Panc1 (cell line): Measurements from ENCODE around the gene HIPK2. TPM values are rescaled to one million over a fixed set of nuclear protein-coding genes. Genes with fewer than 3 reads are reported as not detected.

Experiments
- ATAC-seq: fragments of 200-7000 bp; cut with Tn5 transposase; 2 replicates; pipeline ENCODE4 v1.9.1; 2020; ENCODE audit warnings: mild to moderate bottlenecking, moderate library complexity
- BruUV-seq: library from RNA; stranded (reverse); fragments of 400-500 nt; replicated peaks from 2 replicates; lab custom pipeline; 2021; lab: Mats Ljungman, UMichigan
- CTCF ChIA-PET: fragments of 300-600 bp; sonication (Branson Sonifier 250); formaldehyde crosslinking; loops from one replicate; lab custom pipeline; 2022; ENCODE audit warnings: antibody characterized with exemption; lab: Charles Lee
- POLR2A ChIA-PET: fragments of 300-600 bp; sonication (Branson Sonifier 250); formaldehyde crosslinking; loops from one replicate; lab custom pipeline; 2022; ENCODE audit warnings: antibody characterized with exemption; lab: Charles Lee
- DNase-seq: peaks from one replicate; pipeline ENCODE4 v3.0.0-alpha.2; 2010; ENCODE audit warnings: low read depth, low spot score
- H3K27ac ChIP-seq: 2 replicates; pipeline ENCODE4 v1.5.1; 2011; ENCODE audit warnings: mild to moderate bottlenecking, low read length, inconsistent platforms
- H3K27me3 ChIP-seq: fragments of 200-500 bp; sonication (Bioruptor generic); 2 replicates; pipeline ENCODE4 v1.6.0; 2014; ENCODE audit warnings: low read length, inconsistent platforms; ENCODE audit not compliant: control insufficient read depth, insufficient read depth
- H3K36me3 ChIP-seq: fragments of 200-500 bp; sonication (Bioruptor generic); 2 replicates; pipeline ENCODE4 v1.5.1; 2014; ENCODE audit warnings: inconsistent platforms, mild to moderate bottlenecking, low read length, moderate library complexity; ENCODE audit not compliant: control insufficient read depth, insufficient read depth
- H3K4me1 ChIP-seq: 2 replicates; pipeline ENCODE4 v1.5.1; 2011; ENCODE audit warnings: inconsistent platforms, mild to moderate bottlenecking, low read length, moderate library complexity; ENCODE audit not compliant: control insufficient read depth, insufficient read depth
- H3K4me3 ChIP-seq, 2 experiments: 2 replicates each; pipeline ENCODE4 v1.5.1; 2011 to 2012; ENCODE audit warnings: low read depth in 2 of 2, low read length in 2 of 2, mild to moderate bottlenecking in 2 of 2, inconsistent platforms in 1 of 2, moderate library complexity in 1 of 2
- H3K9me3 ChIP-seq: fragments of 200-500 bp; sonication (Bioruptor generic); 2 replicates; pipeline ENCODE4 v1.5.1; 2014; ENCODE audit warnings: low read depth, mild to moderate bottlenecking, inconsistent platforms, low read length, moderate library complexity; ENCODE audit not compliant: control insufficient read depth, insufficient read depth
- POLR2AphosphoS5 ChIP-seq: IDR thresholded peaks from 2 replicates; pipeline ENCODE4 v1.6.1; 2012; ENCODE audit warnings: mild to moderate bottlenecking, low read depth, low read length, moderate library complexity
- SIN3A ChIP-seq: IDR thresholded peaks from 2 replicates; pipeline ENCODE4 v1.6.1; 2012; ENCODE audit warnings: low read depth, mild to moderate bottlenecking, low read length, moderate library complexity, borderline replicate concordance; ENCODE audit not compliant: insufficient read depth
- TCF7L2 ChIP-seq: IDR thresholded peaks from 2 replicates; pipeline ENCODE4 v1.6.1; 2011; ENCODE audit warnings: mild to moderate bottlenecking, low read depth, low read length, inconsistent platforms
- in situ Hi-C: cut with HindIII; loops from 2 replicates; pipeline ENCODE4 v1.10.0; 2016; ENCODE audit warnings: low sequenced_read_pairs, low pct_unique_long_range_greater_than_20kb
- intact Hi-C: fragments of 100-400 bp; cut with micrococcal nuclease; formaldehyde crosslinking; loops from one replicate; pipeline ENCODE4 v1.10.0; 2022; ENCODE audit not compliant: unreplicated experiment
- total RNA-seq: library from RNA; stranded (reverse); gene quantifications from one replicate; pipeline ENCODE4 v1.2.1, GENCODE V29; 2021; ENCODE audit not compliant: unreplicated experiment
- TF ChIP-seq, protein P1 (sequence below), 2 experiments: IDR thresholded peaks; 2 replicates each; pipeline ENCODE4 v1.6.1; 2011 to 2012; ENCODE audit warnings: low read depth in 2 of 2, control low read depth in 1 of 2, low read length in 1 of 2, mild to moderate bottlenecking in 1 of 2, moderate library complexity in 1 of 2; ENCODE audit not compliant: insufficient read depth in 1 of 2
- TF ChIP-seq, protein P2 (sequence below): fragments of 450-650 bp; IDR thresholded peaks from 2 replicates; pipeline ENCODE4 v1.5.1; 2017; ENCODE audit warnings: mild to moderate bottlenecking

Gene HIPK2
- total RNA-seq, 1 experiment from 2014 or later: 34.1 TPM

DNA sequence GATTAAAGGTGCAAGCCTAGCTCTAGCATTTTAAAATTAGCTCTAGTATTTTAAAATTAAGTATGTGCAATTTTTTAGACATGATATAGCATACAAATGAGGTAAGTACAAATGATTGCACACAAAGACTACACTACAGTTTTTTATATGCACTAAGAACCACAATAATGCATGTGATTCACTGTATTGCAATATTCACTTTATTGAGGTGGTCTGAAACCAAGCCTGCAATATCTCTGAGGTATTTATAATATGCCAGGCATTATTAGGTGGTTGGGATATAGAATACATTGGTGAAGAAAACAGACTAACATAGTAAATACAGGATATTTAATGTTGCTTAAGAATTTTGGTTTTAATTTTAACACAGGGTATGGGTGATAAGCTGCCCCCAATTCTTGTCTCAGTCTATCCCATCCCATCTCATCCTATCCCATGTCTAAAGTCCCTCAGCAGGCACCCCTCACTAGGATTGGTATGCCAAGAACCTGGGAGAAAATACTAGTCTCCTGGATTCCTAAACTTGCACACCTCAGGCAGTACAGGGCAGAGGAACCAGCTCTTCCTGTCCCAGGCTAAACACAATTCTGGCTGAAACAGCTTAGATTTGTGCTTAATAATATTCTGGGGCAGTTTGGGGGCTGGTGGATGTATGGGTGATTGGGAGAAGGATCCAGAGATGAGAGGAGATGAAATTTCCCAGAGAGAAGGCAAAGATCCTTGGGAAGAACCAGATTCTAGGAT is 90.4 kb downstream of the HIPK2 start:
- DNase-seq (no peak), ATAC-seq (no peak)
- Histone ChIP-seq H3K4me3 (no peak overlapping the region), H3K27me3 (no peaks in the 10 kb centered on the region), H3K27ac (no peak overlapping the region), H3K4me1 (peaks cover 15% of the 10 kb centered on the region), H3K36me3 (no peaks in the 10 kb centered on the region), H3K9me3 (peaks cover 5% of the 10 kb centered on the region; the same call in 1 of the 2 replicates)
- in situ Hi-C loops: no loop called here
- no TSS peak for BruUV-seq
- ChIA-PET CTCF (no interaction called here), POLR2A (no interaction called here)
- TF ChIP-seq, protein P1, sequence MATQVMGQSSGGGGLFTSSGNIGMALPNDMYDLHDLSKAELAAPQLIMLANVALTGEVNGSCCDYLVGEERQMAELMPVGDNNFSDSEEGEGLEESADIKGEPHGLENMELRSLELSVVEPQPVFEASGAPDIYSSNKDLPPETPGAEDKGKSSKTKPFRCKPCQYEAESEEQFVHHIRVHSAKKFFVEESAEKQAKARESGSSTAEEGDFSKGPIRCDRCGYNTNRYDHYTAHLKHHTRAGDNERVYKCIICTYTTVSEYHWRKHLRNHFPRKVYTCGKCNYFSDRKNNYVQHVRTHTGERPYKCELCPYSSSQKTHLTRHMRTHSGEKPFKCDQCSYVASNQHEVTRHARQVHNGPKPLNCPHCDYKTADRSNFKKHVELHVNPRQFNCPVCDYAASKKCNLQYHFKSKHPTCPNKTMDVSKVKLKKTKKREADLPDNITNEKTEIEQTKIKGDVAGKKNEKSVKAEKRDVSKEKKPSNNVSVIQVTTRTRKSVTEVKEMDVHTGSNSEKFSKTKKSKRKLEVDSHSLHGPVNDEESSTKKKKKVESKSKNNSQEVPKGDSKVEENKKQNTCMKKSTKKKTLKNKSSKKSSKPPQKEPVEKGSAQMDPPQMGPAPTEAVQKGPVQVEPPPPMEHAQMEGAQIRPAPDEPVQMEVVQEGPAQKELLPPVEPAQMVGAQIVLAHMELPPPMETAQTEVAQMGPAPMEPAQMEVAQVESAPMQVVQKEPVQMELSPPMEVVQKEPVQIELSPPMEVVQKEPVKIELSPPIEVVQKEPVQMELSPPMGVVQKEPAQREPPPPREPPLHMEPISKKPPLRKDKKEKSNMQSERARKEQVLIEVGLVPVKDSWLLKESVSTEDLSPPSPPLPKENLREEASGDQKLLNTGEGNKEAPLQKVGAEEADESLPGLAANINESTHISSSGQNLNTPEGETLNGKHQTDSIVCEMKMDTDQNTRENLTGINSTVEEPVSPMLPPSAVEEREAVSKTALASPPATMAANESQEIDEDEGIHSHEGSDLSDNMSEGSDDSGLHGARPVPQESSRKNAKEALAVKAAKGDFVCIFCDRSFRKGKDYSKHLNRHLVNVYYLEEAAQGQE (IDR thresholded peaks at IDR 0.05; ENCODE audit: insufficient read depth in 1 of 2, low read depth in 2 of 2, low read length in 1 of 2): no peak
- intact Hi-C loops: no loop called here

DNA sequence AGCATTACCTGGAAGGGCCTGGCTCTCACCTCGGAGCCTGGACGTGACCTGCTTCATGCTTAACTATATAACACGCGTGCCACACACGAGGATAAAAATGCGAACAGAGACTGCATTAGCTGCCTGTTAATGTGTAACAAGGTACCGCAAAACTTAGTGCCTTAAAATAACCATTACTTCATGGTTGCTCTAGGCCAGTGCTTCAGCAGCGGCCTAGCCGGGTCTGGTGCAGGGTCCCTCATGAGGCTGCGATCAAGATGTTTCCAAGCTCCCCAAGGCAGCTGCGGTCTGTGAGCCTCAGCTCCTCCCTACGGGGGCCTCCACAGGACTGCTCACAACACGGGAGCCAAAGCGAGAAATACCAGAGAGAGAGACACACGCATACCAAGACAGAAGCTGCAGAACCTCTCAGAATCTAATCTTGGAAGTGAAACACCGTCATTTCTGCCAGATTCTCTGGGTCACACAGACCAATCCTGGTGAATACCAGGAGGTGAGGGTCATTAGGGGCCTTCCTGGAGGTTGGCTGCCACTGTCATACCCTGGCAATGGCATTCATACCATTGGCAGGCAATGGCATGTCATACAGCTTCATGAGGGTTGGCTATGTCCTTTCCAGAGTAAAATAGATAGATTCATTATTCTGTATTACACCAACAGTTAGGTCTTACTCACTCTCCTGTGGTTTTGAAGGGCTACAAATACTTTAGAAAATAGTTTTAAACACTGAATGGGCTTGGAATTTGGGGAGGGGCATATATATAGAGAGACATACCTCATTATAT is 94.5 kb downstream of the HIPK2 start:
- peaks cover 38% of the 10 kb centered on the region for H3K4me1 ChIP-seq
- no peak for TF ChIP-seq TCF7L2
- TF ChIP-seq, protein P1 (IDR thresholded peaks at IDR 0.05; ENCODE audit: insufficient read depth in 1 of 2, low read depth in 2 of 2, low read length in 1 of 2): no peak
- TF ChIP-seq, protein P2, sequence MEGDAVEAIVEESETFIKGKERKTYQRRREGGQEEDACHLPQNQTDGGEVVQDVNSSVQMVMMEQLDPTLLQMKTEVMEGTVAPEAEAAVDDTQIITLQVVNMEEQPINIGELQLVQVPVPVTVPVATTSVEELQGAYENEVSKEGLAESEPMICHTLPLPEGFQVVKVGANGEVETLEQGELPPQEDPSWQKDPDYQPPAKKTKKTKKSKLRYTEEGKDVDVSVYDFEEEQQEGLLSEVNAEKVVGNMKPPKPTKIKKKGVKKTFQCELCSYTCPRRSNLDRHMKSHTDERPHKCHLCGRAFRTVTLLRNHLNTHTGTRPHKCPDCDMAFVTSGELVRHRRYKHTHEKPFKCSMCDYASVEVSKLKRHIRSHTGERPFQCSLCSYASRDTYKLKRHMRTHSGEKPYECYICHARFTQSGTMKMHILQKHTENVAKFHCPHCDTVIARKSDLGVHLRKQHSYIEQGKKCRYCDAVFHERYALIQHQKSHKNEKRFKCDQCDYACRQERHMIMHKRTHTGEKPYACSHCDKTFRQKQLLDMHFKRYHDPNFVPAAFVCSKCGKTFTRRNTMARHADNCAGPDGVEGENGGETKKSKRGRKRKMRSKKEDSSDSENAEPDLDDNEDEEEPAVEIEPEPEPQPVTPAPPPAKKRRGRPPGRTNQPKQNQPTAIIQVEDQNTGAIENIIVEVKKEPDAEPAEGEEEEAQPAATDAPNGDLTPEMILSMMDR: no peak
- no peak for TF ChIP-seq POLR2AphosphoS5
- no peak for TF ChIP-seq SIN3A
- BruUV-seq: no TSS peak
- CTCF ChIA-PET: no interaction called here
- no peak for ATAC-seq
- no peak for DNase-seq
- in situ Hi-C loops: no loop called here
- no peak overlapping the region for H3K4me3 ChIP-seq
- H3K36me3 ChIP-seq: no peaks in the 10 kb centered on the region
- no peak overlapping the region for H3K27ac ChIP-seq
- POLR2A ChIA-PET: no interaction called here
- H3K27me3 ChIP-seq: no peaks in the 10 kb centered on the region
- intact Hi-C loops: no loop called here
- peaks cover 5% of the 10 kb centered on the region; the same call in 1 of the 2 replicates for H3K9me3 ChIP-seq
